ENCODE results near the gene NOTCH4. TPM values are rescaled to one million over a fixed set of nuclear protein-coding genes. Genes with fewer than 3 reads are reported as not detected.

Gene NOTCH4
- total and polyA plus RNA-seq, 9 of the 15 experiments (the other 6 are each of a cell fraction or from before 2014, with no cell fraction given) = 0.24 to 4.3 (median 1.7) TPM

DNA sequence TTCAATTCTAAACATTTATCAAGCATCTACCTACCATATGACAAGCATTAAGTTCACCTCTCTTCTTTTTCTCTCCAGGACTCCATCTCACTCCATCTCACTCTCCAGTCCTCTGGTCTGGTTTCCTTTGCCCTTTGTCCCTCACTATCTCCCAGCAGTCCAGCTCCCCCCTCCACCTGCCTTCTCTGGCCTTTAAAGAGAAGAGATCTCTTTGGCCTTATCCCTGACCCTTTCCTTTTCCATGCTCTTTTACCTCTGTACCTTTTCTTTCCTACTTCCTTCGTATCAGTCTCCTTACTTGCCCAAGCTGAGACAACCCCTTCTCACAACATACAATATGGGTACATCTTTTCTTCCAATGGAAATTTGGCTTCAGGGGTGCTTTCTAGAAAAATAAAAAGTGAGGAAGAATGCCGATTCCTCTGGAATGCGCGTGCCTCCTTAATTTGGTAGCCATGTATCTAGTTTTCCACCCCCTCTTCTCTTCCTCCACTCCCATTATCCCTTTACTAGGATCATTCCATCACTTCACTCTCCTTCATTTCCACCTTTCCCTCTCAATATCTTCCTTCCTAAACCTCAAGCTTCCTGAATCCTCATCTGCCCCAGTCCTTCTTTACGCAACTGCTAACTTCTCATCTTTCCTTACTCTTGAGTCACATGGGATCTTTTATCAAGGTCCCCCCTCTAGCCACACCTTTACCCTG, 47.2 kb downstream of the NOTCH4 start (continued):
- TF ChIP-seq, protein P1, sequence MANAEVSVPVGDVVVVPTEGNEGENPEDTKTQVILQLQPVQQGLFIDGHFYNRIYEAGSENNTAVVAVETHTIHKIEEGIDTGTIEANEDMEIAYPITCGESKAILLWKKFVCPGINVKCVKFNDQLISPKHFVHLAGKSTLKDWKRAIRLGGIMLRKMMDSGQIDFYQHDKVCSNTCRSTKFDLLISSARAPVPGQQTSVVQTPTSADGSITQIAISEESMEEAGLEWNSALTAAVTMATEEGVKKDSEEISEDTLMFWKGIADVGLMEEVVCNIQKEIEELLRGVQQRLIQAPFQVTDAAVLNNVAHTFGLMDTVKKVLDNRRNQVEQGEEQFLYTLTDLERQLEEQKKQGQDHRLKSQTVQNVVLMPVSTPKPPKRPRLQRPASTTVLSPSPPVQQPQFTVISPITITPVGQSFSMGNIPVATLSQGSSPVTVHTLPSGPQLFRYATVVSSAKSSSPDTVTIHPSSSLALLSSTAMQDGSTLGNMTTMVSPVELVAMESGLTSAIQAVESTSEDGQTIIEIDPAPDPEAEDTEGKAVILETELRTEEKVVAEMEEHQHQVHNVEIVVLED (CRISPR knock-in tag; IDR thresholded peaks at IDR 0.05) = 0 out of 2 replicates have a peak, but pooled peaks have one; percentile 28
- peak; percentile 42 for TF ChIP-seq TAF9B (IDR thresholded peaks at IDR 0.05; ENCODE audit: partially characterized antibody)
- TF ChIP-seq, protein P2, sequence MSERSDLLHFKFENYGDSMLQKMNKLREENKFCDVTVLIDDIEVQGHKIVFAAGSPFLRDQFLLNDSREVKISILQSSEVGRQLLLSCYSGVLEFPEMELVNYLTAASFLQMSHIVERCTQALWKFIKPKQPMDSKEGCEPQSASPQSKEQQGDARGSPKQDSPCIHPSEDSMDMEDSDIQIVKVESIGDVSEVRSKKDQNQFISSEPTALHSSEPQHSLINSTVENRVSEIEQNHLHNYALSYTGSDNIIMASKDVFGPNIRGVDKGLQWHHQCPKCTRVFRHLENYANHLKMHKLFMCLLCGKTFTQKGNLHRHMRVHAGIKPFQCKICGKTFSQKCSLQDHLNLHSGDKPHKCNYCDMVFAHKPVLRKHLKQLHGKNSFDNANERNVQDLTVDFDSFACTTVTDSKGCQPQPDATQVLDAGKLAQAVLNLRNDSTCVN (CRISPR knock-in tag; IDR thresholded peaks at IDR 0.05) = peak; percentile 95; the same call in 1 of the 2 replicates
- TF ChIP-seq GATA2 (CRISPR knock-in tag; IDR thresholded peaks at IDR 0.05) = 0 out of 2 replicates have a peak, but pooled peaks have one; percentile 8
- TF ChIP-seq OTX1 (CRISPR knock-in tag; IDR thresholded peaks at IDR 0.05) = peak; percentile 95
- peak; percentile 88; the same call in 1 of the 2 replicates for TF ChIP-seq HLTF (IDR thresholded peaks at IDR 0.05)
- peak; percentile 7 for TF ChIP-seq KDM5B (IDR thresholded peaks at IDR 0.05; ENCODE audit: insufficient replicate concordance, low read depth, low read length)
- peak; percentile 57; the same call in 1 of the 2 replicates for TF ChIP-seq MTA1 (IDR thresholded peaks at IDR 0.05; ENCODE audit: borderline replicate concordance)
- TF ChIP-seq RBM15 (IDR thresholded peaks at IDR 0.05; ENCODE audit: insufficient read depth, low read length) = no peak
- 0 out of 2 replicates have a peak, but pooled peaks have one; percentile 40 for TF ChIP-seq MTF1 (CRISPR knock-in tag; IDR thresholded peaks at IDR 0.05; ENCODE audit: borderline replicate concordance)
- TF ChIP-seq, protein P3, sequence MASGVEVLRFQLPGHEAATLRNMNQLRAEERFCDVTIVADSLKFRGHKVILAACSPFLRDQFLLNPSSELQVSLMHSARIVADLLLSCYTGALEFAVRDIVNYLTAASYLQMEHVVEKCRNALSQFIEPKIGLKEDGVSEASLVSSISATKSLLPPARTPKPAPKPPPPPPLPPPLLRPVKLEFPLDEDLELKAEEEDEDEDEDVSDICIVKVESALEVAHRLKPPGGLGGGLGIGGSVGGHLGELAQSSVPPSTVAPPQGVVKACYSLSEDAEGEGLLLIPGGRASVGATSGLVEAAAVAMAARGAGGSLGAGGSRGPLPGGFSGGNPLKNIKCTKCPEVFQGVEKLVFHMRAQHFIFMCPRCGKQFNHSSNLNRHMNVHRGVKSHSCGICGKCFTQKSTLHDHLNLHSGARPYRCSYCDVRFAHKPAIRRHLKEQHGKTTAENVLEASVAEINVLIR (CRISPR knock-in tag; IDR thresholded peaks at IDR 0.05) = no peak
- TF ChIP-seq CXXC5 (CRISPR knock-in tag; IDR thresholded peaks at IDR 0.05) = no peak
- 0 out of 2 replicates have a peak, but pooled peaks have one; percentile 58 for TF ChIP-seq MCM5 (IDR thresholded peaks at IDR 0.05; ENCODE audit: low read depth)
- peak; percentile 11; the same call in 1 of the 2 replicates for TF ChIP-seq SMARCA5 (IDR thresholded peaks at IDR 0.05)
- TF ChIP-seq, protein P4, sequence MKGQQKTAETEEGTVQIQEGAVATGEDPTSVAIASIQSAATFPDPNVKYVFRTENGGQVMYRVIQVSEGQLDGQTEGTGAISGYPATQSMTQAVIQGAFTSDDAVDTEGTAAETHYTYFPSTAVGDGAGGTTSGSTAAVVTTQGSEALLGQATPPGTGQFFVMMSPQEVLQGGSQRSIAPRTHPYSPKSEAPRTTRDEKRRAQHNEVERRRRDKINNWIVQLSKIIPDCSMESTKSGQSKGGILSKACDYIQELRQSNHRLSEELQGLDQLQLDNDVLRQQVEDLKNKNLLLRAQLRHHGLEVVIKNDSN (CRISPR knock-in tag; IDR thresholded peaks at IDR 0.05) = 0 out of 2 replicates have a peak, but pooled peaks have one; percentile 52
- TF ChIP-seq, protein P5, sequence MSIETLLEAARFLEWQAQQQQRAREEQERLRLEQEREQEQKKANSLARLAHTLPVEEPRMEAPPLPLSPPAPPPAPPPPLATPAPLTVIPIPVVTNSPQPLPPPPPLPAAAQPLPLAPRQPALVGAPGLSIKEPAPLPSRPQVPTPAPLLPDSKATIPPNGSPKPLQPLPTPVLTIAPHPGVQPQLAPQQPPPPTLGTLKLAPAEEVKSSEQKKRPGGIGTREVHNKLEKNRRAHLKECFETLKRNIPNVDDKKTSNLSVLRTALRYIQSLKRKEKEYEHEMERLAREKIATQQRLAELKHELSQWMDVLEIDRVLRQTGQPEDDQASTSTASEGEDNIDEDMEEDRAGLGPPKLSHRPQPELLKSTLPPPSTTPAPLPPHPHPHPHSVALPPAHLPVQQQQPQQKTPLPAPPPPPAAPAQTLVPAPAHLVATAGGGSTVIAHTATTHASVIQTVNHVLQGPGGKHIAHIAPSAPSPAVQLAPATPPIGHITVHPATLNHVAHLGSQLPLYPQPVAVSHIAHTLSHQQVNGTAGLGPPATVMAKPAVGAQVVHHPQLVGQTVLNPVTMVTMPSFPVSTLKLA (conservative IDR thresholded peaks at IDR 0.05) = 0 out of 4 replicates have a peak, but pooled peaks of 1 of the 2 experiments have one; percentile 43

Data from K562 (cell line).